NCI-H146 (cell line): ENCODE results near the gene IL10RB.

Experiments used
- DNase-seq: peaks from one replicate; lab custom pipeline; 2025; lab: John Stamatoyannopoulos, UW

Gene IL10RB

GRCh38 chr21:33332143-33332542 is 66.0 kb downstream of the IL10RB start:
- DNase-seq: no peak

DNA sequence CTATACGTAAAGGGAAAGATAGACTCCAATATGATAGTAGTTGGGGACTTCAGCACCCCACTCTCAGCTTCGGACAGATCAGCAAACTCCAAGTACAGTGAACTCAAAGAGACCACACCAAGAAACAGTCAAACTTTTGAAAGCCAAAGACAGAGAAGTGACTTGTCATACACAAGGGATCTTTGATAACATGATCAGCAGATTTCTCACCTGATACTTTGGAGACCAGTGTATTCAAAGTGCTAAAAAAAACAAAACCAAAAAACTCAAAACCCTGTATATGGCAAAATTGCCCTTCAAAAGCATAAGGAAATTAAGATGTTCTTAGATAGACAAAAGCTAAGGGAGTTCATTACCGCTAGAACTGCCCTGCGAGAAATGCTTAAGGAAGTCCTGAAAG is 68.0 kb downstream of the IL10RB start:
- DNase-seq: no peak

- no peak for DNase-seq
Observed at GRCh38 chr21:33334824-33335223, 68.7 kb downstream of the IL10RB start.

- no peak for DNase-seq
Observed at GRCh38 chr21:33339135-33339534, 73.0 kb downstream of the IL10RB start.

DNA sequence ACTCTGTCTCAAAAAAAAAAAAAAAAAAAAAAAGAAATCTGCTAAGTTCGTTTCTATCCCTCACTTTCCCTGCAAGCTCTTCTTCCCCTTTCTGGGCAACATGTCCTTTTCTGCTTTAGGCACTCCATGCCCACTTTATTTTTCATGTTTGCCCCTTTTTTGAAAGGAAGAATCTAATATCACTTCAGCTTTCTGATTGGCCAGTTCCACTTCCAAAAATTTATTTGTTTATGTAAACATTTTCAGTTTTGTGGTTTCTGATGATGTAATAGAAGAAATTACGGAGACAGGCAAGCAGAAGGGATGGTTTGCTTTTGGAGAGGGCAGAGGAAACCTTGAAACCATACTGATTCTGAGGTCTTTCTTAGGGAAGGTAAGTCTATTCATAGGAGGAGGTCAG is 73.8 kb downstream of the IL10RB start:
- no peak for DNase-seq

DNA sequence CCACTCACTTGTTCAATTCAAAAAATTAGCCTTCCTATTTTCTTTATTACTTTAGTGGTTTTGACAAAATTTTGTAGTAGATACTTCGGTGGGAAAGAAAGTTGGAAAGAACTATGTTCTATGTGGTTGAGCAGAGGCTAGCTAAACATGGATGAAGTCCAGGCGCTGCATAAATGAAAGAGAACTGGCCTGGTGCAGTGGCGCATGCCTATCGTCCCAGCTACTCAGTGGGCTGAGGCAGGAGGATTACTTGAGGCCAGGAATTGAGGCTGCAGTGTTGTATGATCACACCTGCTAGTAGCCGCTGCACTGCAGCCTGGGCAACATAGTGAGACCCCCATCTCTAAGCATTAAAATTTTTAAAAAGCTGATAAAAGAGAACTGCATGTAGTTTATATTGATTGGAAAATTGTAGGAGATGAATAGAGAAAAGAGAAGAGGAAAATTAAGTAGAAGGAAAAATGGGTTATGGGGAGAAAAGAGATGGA is 79.6 kb downstream of the IL10RB start:
- DNase-seq: no peak
